HepG2 (cell line): ENCODE measurements around the gene CCDC14. TPM values are rescaled to one million over a fixed set of nuclear protein-coding genes. Genes with fewer than 3 reads are reported as not detected.

Experiments used
- ATAC-seq: fragments of 200-7000 bp; cut with Tn5 transposase; 3 replicates; pipeline ENCODE4 v1.9.1; 2020; ENCODE audit warnings: mild to moderate bottlenecking, moderate library complexity
- BruUV-seq: library from RNA; stranded (reverse); fragments of 400-500 nt; replicated peaks from 2 replicates; lab custom pipeline; 2021; lab: Mats Ljungman, UMichigan
- CTCF ChIA-PET: fragments of 300-600 bp; formaldehyde crosslinking; extraction: SDS; loops from one replicate; lab custom pipeline; 2021; ENCODE audit warnings: low total read pairs, inconsistent platforms, low intra/inter-chr PET ratio; lab: Yijun Ruan, JAX
- POLR2A ChIA-PET: fragments of 350-600 bp; sonication (Branson Sonifier 250); formaldehyde crosslinking; loops from one replicate; lab custom pipeline; 2020; ENCODE audit warnings: antibody characterized with exemption, inconsistent platforms; lab: Yijun Ruan, JAX
- DNase-seq: peaks from one replicate; pipeline ENCODE4 v3.0.0-alpha.2; 2015; ENCODE audit warnings: low spot score
- FAIRE-seq: peaks from 3 replicates; lab custom pipeline; 2011; peaks lifted over from hg19 to GRCh38; lab: Jason Lieb, UNC
- H2AFZ ChIP-seq: one replicate; pipeline ENCODE4 v1.6.1; 2011; ENCODE audit warnings: low read length, inconsistent platforms
- H3K27ac ChIP-seq: fragments of 300-600 bp; 3 replicates; pipeline ENCODE4 v1.8.0; 2011; ENCODE audit warnings: mixed run types, mild to moderate bottlenecking, mixed read lengths, low read length, inconsistent platforms; ENCODE audit not compliant: insufficient read depth; ENCODE audit errors: extremely low read length
- H3K27me3 ChIP-seq, 2 experiments: fragments of 200-600 bp in 1 of 2; 2 replicates in 1 of 2; 3 replicates in 1 of 2; pipeline versions ENCODE4 v1.6.0 to v1.8.0; 2011; ENCODE audit warnings: low read length in 2 of 2, mild to moderate bottlenecking in 2 of 2, moderate library complexity in 2 of 2, inconsistent platforms in 1 of 2; ENCODE audit not compliant: insufficient read depth in 2 of 2, control insufficient read depth in 1 of 2
- H3K36me3 ChIP-seq, 2 experiments: fragments of 200-600 bp in 1 of 2; replicated peaks in 1 of 2; 2 replicates in 1 of 2; 3 replicates in 1 of 2; pipeline versions ENCODE4 v1.5.1 to v1.8.0; 2011; ENCODE audit warnings: low read length in 2 of 2, inconsistent platforms in 1 of 2; ENCODE audit not compliant: insufficient read depth in 2 of 2, control insufficient read depth in 1 of 2
- H3K4me1 ChIP-seq: 2 replicates; pipeline ENCODE4 v1.5.1; 2012; ENCODE audit warnings: low read length, inconsistent platforms; ENCODE audit not compliant: insufficient read depth
- H3K4me2 ChIP-seq: 2 replicates; pipeline ENCODE4 v1.6.0; 2011; ENCODE audit warnings: low read depth, low read length, inconsistent platforms
- H3K4me3 ChIP-seq, 3 experiments: fragments of 200-600 bp in 1 of 3; sonication (generic), shearing (Covaris generic) in 1 of 3; replicated peaks in 1 of 3; 2 replicates each; pipeline ENCODE4 v1.5.1; 2011 to 2016; ENCODE audit warnings: low read length in 3 of 3, inconsistent platforms in 2 of 3, low read depth in 2 of 3, mild to moderate bottlenecking in 2 of 3, control low read depth in 1 of 3, mixed read lengths in 1 of 3; ENCODE audit not compliant: insufficient read depth in 1 of 3
- H3K79me2 ChIP-seq: one replicate; pipeline ENCODE4 v1.6.1; 2011; ENCODE audit warnings: low read length, inconsistent platforms; ENCODE audit not compliant: insufficient read depth
- H3K9ac ChIP-seq: 2 replicates; pipeline ENCODE4 v1.6.0; 2011; ENCODE audit warnings: mild to moderate bottlenecking, low read depth, low read length, inconsistent platforms; ENCODE audit not compliant: insufficient read depth
- H3K9me3 ChIP-seq: 2 replicates; pipeline ENCODE4 v1.5.1; 2012; ENCODE audit warnings: mild to moderate bottlenecking, low read length
- H4K20me1 ChIP-seq: 2 replicates; pipeline ENCODE4 v1.6.0; 2011; ENCODE audit warnings: inconsistent platforms, mild to moderate bottlenecking, low read length, moderate library complexity; ENCODE audit not compliant: insufficient read depth
- CBX5 ChIP-seq: sonication (generic); formaldehyde crosslinking; IDR thresholded peaks from 2 replicates; pipeline ENCODE4 v1.4.0; 2020; ENCODE audit warnings: missing genetic modification reagents, borderline replicate concordance
- DNMT3B ChIP-seq: conservative IDR thresholded peaks from 2 replicates; pipeline ENCODE4 v1.6.1; 2016; ENCODE audit warnings: missing biosample characterization, control low read depth
- GATAD1 ChIP-seq: IDR thresholded peaks from 2 replicates; pipeline ENCODE4 v1.6.1; 2016; ENCODE audit warnings: missing genetic modification reagents, missing compliant biosample characterization
- HIVEP1 ChIP-seq: sonication (generic); formaldehyde crosslinking; IDR thresholded peaks from 2 replicates; pipeline ENCODE4 v1.4.0; 2020; ENCODE audit warnings: mild to moderate bottlenecking, missing genetic modification reagents
- HOXA7 ChIP-seq: sonication (generic); formaldehyde crosslinking; IDR thresholded peaks from 2 replicates; pipeline ENCODE4 v1.8.1; 2022; ENCODE audit warnings: mild to moderate bottlenecking, missing genetic modification reagents, moderate library complexity
- KAT2B ChIP-seq: fragments of 150-350 bp; IDR thresholded peaks from 2 replicates; pipeline ENCODE4 v1.6.1; 2014; ENCODE audit warnings: low read depth, low read length, borderline replicate concordance
- KLF6 ChIP-seq: IDR thresholded peaks from 2 replicates; pipeline ENCODE4 v1.8.0; 2016; ENCODE audit warnings: missing biosample characterization, missing genetic modification reagents
- KLF9 ChIP-seq: IDR thresholded peaks from 2 replicates; pipeline ENCODE4 v1.6.1; 2016; ENCODE audit warnings: low read depth
- U2AF2 ChIP-seq: fragments of 200-400 bp; formaldehyde crosslinking; IDR thresholded peaks from 2 replicates; pipeline ENCODE4 v1.6.1; 2017; ENCODE audit warnings: low read depth, mild to moderate bottlenecking, low read length
- ZMYM3 ChIP-seq: sonication (generic); formaldehyde crosslinking; IDR thresholded peaks from 2 replicates; pipeline ENCODE4 v1.5.1; 2020; ENCODE audit warnings: mild to moderate bottlenecking, missing genetic modification reagents
- ZNF24 ChIP-seq: fragments of 450-650 bp; IDR thresholded peaks from 2 replicates; pipeline ENCODE4 v1.6.1; 2017; ENCODE audit warnings: antibody characterized with exemption, mild to moderate bottlenecking
- ZNF441 ChIP-seq: sonication (generic); formaldehyde crosslinking; IDR thresholded peaks from 2 replicates; pipeline ENCODE4 v1.7.0; 2021; ENCODE audit warnings: missing genetic modification reagents, borderline replicate concordance
- ZSCAN31 ChIP-seq: sonication (generic); formaldehyde crosslinking; IDR thresholded peaks from 2 replicates; pipeline ENCODE4 v1.5.0; 2020; ENCODE audit warnings: low read depth, mild to moderate bottlenecking, missing genetic modification reagents
- WGBS: methylation state at CpG from one replicate; pipeline ENCODE4 v1.1.6; 2017; ENCODE audit warnings: low lambda C conversion rate; 5-methylcytosine and 5-hydroxymethylcytosine counted together
- in situ Hi-C: cut with HindIII; loops from 2 replicates; pipeline ENCODE4 v1.10.0; 2017; ENCODE audit warnings: low pct_unique_long_range_greater_than_20kb; ENCODE audit not compliant: extremely low pct_ligation_motif_present
- intact Hi-C: fragments of 100-400 bp; cut with micrococcal nuclease; formaldehyde crosslinking; loops from one replicate; pipeline ENCODE4 v1.10.0; 2022; ENCODE audit not compliant: unreplicated experiment
- polyA plus RNA-seq, 8 experiments: library from polyadenylated mRNA; depleted of rRNA in 3 of 8; stranded (reverse) in 7 of 8; unstranded in 1 of 8; fragments of >200 nt; fragmentation: Illumina TruSeq in 4 of 8; extraction: Trizol in 4 of 8; gene quantifications; 2 replicates each; pipeline versions ENCODE4 v1.2.1 to v1.2.3, GENCODE V29; 2011 to 2016; ENCODE audit warnings: low read depth in 4 of 8, missing spikeins in 1 of 8, mixed read lengths in 1 of 8; ENCODE audit not compliant: insufficient read depth in 1 of 8
- total RNA-seq, 5 experiments: library from RNA; depleted of rRNA; stranded (reverse); fragments of >200 nt; fragmentation: Illumina TruSeq; extraction: Trizol; gene quantifications; 2 replicates each; pipeline ENCODE4 v1.2.3, GENCODE V29; 2016; ENCODE audit warnings: low read depth in 1 of 5
- TF ChIP-seq, protein P1 (sequence below): conservative IDR thresholded peaks from 2 replicates; pipeline ENCODE4 v1.6.1; 2018; ENCODE audit warnings: missing genetic modification reagents
- TF ChIP-seq, protein P2 (sequence below): sonication (generic); formaldehyde crosslinking; IDR thresholded peaks from 2 replicates; pipeline ENCODE4 v1.5.0; 2020; ENCODE audit warnings: mild to moderate bottlenecking, missing genetic modification reagents, moderate library complexity
- TF ChIP-seq, protein P3 (sequence below): sonication (generic); formaldehyde crosslinking; IDR thresholded peaks from 2 replicates; pipeline ENCODE4 v1.9.0; 2021; ENCODE audit warnings: mild to moderate bottlenecking, missing genetic modification reagents

Gene CCDC14
- total and polyA plus RNA-seq, 2 of the 13 experiments (the other 11 are each of a cell fraction or from before 2014, with no cell fraction given) = 48.7 to 49.0 TPM

DNA sequence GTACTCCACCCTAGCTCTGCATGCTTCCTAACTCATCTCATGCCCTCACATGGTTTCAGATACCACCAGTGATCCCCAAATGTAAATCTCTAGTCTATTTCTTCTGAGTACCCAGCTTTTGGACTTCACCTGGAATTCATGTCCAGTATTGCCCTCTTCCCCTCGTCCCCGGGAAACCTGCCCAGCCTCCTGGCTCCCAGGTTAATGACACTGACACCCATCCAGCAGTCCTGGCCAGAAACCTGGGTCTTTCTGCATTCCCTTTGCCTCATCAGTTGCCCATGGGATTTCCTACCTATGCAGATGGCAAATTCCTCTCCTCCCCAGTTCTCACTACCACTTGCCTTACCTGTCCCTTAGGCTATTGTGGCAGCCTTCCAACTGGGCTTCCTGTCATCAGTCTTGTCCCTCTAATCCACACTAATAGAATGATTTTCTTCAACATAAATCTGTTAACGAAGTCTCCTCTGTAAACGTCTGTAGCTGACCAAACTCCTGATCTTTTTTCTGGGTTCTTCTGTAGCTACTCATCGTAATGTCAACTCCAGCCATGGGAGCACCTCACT lies 61.6 kb downstream of the CCDC14 start (continued):
- TF ChIP-seq, protein P1, sequence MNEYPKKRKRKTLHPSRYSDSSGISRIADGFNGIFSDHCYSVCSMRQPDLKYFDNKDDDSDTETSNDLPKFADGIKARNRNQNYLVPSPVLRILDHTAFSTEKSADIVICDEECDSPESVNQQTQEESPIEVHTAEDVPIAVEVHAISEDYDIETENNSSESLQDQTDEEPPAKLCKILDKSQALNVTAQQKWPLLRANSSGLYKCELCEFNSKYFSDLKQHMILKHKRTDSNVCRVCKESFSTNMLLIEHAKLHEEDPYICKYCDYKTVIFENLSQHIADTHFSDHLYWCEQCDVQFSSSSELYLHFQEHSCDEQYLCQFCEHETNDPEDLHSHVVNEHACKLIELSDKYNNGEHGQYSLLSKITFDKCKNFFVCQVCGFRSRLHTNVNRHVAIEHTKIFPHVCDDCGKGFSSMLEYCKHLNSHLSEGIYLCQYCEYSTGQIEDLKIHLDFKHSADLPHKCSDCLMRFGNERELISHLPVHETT = no peak
- TF ChIP-seq DNMT3B (no peak), ZMYM3 (CRISPR knock-in tag) (no peak), ZNF441 (CRISPR knock-in tag) (no peak), CBX5 (CRISPR knock-in tag) (no peak)

DNA sequence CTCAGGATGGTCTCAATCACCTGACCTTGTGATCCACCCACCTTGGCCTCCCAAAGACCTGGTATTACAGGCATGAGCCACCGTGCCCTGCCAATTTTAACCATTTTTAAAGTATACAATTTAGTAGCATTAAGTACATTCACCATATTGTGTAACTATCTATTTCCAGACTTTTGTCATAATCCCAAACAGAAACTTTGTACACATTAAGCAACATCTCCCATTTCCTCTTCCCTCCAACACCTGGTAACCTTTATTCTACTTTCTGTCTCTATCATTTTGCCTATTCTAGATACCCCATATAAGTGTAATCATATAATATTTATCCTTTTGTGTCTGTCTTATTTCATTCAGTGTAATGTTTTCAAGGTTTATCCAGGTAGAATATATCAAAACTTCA lies 68.0 kb downstream of the CCDC14 start:
- in situ Hi-C loops = no loop called here
- TF ChIP-seq U2AF2 (no peak), CBX5 (CRISPR knock-in tag) (no peak), KLF6 (CRISPR knock-in tag) (no peak), HOXA7 (CRISPR knock-in tag) (no peak), HIVEP1 (CRISPR knock-in tag) (no peak), GATAD1 (CRISPR knock-in tag) (no peak), ZNF24 (no peak), KLF9 (no peak), ZSCAN31 (CRISPR knock-in tag) (no peak), KAT2B (no peak)
- TF ChIP-seq, protein P2, sequence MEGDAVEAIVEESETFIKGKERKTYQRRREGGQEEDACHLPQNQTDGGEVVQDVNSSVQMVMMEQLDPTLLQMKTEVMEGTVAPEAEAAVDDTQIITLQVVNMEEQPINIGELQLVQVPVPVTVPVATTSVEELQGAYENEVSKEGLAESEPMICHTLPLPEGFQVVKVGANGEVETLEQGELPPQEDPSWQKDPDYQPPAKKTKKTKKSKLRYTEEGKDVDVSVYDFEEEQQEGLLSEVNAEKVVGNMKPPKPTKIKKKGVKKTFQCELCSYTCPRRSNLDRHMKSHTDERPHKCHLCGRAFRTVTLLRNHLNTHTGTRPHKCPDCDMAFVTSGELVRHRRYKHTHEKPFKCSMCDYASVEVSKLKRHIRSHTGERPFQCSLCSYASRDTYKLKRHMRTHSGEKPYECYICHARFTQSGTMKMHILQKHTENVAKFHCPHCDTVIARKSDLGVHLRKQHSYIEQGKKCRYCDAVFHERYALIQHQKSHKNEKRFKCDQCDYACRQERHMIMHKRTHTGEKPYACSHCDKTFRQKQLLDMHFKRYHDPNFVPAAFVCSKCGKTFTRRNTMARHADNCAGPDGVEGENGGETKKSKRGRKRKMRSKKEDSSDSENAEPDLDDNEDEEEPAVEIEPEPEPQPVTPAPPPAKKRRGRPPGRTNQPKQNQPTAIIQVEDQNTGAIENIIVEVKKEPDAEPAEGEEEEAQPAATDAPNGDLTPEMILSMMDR = no peak
- TF ChIP-seq, protein P3, sequence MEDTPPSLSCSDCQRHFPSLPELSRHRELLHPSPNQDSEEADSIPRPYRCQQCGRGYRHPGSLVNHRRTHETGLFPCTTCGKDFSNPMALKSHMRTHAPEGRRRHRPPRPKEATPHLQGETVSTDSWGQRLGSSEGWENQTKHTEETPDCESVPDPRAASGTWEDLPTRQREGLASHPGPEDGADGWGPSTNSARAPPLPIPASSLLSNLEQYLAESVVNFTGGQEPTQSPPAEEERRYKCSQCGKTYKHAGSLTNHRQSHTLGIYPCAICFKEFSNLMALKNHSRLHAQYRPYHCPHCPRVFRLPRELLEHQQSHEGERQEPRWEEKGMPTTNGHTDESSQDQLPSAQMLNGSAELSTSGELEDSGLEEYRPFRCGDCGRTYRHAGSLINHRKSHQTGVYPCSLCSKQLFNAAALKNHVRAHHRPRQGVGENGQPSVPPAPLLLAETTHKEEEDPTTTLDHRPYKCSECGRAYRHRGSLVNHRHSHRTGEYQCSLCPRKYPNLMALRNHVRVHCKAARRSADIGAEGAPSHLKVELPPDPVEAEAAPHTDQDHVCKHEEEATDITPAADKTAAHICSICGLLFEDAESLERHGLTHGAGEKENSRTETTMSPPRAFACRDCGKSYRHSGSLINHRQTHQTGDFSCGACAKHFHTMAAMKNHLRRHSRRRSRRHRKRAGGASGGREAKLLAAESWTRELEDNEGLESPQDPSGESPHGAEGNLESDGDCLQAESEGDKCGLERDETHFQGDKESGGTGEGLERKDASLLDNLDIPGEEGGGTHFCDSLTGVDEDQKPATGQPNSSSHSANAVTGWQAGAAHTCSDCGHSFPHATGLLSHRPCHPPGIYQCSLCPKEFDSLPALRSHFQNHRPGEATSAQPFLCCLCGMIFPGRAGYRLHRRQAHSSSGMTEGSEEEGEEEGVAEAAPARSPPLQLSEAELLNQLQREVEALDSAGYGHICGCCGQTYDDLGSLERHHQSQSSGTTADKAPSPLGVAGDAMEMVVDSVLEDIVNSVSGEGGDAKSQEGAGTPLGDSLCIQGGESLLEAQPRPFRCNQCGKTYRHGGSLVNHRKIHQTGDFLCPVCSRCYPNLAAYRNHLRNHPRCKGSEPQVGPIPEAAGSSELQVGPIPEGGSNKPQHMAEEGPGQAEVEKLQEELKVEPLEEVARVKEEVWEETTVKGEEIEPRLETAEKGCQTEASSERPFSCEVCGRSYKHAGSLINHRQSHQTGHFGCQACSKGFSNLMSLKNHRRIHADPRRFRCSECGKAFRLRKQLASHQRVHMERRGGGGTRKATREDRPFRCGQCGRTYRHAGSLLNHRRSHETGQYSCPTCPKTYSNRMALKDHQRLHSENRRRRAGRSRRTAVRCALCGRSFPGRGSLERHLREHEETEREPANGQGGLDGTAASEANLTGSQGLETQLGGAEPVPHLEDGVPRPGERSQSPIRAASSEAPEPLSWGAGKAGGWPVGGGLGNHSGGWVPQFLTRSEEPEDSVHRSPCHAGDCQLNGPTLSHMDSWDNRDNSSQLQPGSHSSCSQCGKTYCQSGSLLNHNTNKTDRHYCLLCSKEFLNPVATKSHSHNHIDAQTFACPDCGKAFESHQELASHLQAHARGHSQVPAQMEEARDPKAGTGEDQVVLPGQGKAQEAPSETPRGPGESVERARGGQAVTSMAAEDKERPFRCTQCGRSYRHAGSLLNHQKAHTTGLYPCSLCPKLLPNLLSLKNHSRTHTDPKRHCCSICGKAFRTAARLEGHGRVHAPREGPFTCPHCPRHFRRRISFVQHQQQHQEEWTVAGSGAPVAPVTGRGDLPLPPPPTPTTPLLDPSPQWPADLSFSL (CRISPR knock-in tag) = no peak

More for the DNA sequence above, 68.0 kb downstream of the CCDC14 start:
- DNase-seq = no peak
- no peak for ATAC-seq
- WGBS = 0% methylated on average over 1 of the region's 1 CpG
- H3K4me1 ChIP-seq = no peaks in the 10 kb centered on the region
- H3K4me2 ChIP-seq = no peak overlapping the region
- intact Hi-C loops = no loop called here
- no peak for FAIRE-seq
- ChIA-PET POLR2A (no interaction called here), CTCF (no interaction called here)
- H3K27ac ChIP-seq = no peak overlapping the region
- no peak overlapping the region for H3K4me3 ChIP-seq
- H3K79me2 ChIP-seq = no peaks in the 10 kb centered on the region
- no peak overlapping the region for H3K9ac ChIP-seq
- H3K27me3 ChIP-seq = no peaks in the 10 kb centered on the region
- H3K9me3 ChIP-seq = peaks cover 14% of the 10 kb centered on the region
- no peak overlapping the region for H2AFZ ChIP-seq
- H3K36me3 ChIP-seq = no peaks in the 10 kb centered on the region
- no peaks in the 10 kb centered on the region for H4K20me1 ChIP-seq
- BruUV-seq = no TSS peak
